Measurements from ENCODE around the gene RPS2. TPM values are rescaled to one million over a fixed set of nuclear protein-coding genes. Genes with fewer than 3 reads are reported as not detected.
"Not testable (repeated sequence)": the region's sequence is repeated elsewhere in the genome, so short reads cannot be mapped to it uniquely, and the experiment has no call there.

RPS2 gene
- 2,538 TPM for polyA plus RNA-seq (2013, experiment 1 of 2; ENCODE audit: insufficient read length)
- 2,371 TPM for polyA plus RNA-seq (2013, experiment 2 of 2; ENCODE audit: insufficient read length)

DNA sequence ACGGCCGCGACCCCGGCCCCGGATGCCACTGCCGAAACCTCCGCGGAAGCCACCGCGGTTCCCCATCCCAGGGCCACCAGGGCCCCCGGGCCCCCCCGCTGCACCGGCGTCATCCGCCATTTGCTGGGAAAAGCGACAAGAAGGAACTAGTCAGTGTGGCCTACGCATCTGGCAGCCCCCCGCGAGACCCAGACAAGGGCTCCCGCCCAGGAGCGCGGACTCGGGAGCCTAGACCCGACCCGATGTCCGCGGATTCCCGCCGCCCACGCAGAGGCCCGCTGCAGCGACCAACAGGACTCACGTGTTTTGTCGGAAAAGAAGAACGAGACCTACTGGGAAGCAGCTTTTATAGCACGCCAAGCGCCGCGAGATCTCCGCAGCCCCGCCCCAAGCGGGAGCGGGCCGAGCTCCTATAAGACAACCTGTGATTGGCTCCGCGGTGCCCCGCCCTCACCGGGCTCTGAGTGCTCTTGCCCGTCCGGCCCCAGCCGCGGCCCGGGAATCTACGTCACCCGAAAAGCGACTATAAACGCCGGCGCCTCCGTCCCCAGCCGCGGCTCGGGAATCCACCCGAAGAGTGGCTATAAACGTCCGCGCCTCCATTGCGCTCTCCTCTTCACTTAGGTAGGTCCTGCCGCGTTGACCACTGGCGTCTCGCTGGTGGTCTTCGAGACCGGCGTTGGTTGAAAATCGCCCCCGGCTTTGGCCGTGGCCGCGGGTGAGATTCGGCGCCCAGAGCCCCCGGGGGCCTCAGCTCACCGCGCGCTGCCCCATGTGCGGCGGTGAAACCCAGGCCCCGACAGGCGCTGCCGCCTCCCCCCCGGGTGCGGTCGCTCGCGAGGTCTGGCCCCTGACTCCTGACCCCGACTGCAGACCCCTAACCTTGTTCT, at the start of gene RPS2:
Gene RPS2, minus strand, starts transcription at position 321 of the 890 bp plus-strand sequence. Its CDS starts 201 bp downstream, at position 120.
- DNase-seq = peak; percentile 98

DNA sequence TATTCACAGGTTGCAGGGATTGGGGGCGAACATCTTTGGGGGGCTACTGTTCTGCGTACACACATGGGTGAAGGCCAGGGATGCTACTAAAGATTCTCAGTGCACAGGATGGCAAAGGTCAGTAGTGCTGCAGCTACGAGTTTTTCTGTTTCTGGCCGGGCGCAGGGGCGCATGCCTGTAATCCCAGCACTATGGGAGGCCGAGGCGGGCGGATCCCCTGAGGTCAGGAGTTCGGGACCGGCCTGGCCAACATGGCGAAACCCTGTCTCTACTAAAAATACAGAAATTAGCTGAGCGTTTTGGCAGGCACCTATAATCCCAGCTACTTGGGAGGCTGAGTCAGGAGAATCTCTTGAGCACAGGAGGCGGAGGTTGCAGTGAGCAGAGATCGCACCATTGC, 48.9 kb upstream of the RPS2 start:
- no peak for DNase-seq

DNA sequence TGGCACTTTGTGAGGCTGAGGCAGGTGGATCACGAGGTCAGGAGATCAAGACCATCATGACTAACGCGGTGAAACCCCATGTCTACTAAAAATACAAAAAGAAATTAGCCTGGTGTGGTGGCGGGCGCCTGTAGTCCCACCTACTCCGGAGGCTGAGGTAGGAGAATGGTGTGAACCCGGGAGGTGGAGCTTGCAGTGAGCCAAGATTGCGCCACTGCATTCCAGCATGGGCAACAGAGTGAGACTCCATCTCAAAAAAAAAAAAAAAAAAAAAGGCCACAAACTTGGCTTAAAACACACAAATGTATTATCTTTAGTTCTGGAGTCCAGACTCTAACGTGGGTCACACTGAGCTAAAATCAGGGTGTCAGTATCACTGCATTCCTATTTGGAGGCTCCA, 47.1 kb upstream of the RPS2 start:
- not testable (repeated sequence) for DNase-seq

DNA sequence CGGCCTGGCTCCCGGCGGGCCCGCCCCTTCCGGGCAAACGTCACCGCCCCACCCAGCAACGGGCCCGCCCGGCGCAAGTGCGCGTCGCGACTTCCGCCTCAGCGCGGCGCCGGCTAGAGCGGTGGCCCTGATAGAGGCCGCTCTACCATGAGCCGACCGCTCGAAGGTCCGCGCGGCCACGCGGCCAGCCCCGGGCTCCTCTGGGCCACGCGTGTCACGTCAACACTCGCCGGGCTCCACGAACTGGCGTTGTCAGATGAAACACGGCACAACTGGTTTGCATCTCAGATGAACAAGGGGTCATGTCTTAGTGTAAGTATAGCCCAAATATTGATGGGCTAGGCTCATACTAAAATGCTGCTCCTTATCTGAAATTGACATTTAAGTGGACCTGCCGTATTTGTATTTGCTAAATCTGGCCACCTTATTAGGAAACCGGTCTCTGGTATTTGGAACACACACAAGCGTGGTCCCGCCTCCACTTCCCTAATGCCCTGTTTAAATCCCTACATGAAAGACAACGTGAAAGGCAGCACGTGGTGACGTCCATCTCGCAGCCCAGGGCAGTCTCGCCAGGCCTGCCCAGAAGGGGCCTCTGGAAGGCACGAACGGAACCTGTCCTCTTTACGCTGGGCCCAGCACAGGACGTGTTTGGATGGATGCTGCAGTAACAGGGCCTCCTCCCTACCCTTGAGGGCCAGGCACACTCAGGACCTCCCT, 45.3 kb upstream of the RPS2 start, which contains the start of gene ZNF598:
Gene ZNF598, minus strand, starts transcription at position 31 of the 720 bp plus-strand sequence.
- DNase-seq = peak; percentile 91

DNA sequence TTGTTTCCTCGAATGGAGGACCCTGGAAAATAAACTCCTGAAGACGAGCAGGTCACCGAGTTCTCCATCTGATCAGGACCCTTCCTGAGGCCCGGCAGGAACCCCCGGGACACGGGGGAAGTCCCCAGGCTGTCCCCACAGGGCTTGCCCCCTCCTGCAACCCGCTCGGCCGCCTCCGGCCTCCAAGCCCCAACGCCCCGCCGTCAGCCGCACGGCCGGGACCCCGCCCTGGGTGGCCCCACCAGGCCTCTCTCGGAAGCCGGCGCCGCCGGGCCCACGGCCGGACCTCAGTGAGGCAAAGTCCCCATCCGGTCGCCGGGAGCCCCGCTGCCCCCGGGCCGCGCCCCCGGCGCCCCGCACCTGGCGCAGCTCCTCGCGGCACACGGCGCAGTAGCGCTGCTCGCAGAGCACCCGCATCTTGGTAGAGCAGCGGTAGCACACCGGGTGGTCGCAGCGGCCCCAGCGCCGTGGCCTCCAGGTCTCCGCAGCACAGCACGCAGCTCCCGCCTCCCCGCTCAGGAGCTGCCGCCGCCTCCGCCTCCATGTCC, 44.6 kb upstream of the RPS2 start:
- DNase-seq = no peak

DNA sequence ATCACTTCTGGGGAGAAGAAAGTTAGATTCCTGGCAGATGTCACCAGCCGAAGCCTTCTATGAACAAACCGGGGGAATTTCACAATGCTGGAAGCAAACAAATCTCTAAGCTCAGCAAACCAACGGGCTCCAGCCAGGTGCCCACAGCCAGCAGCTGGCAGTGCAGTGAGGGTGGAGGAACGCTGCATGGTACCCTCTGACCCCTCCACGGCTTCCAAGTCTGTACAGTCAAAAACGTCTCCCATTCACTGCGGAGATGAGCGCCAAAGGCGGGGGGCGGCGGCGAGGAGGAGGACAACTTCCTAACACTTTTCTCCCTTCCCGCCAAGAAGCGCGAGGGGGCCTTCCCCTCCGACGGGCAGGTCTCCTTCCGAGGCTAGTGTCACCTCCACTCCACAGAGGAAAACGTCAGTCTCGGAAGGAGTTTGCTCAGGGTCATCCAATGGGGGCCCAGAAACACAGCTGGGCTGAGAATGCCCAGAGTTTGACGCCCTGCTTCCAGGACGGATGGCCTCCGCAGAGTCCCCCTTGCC, 44.1 kb upstream of the RPS2 start:
- no peak for DNase-seq

DNA sequence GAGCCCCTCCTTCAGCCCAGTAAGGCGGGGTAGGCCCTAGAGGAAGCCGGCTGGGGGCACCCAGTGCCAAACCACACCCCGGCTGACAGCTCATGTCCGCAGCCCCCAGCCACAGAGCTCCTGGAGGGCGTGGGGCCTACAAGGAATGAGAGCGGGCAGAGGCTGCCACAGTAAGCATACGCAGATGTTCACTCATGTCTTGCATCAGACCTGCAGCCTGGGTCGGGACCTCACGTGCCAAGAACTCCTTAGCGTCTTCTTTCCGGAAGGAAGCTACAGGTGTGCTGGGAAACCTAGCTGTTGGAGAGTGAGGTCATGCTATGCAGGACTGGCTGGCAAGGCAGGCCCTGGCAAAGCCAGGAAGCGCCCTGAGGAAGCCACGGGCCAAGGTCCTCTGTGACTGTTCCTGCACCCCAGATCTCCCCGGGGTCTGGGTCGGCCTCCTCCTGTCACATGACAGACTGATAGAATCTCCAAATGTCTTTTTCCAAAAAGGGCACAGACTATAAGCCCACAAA, 43.4 kb upstream of the RPS2 start:
- peak; percentile 45 for DNase-seq

GRCh38 chr16:2007081-2007836, 42.6 kb upstream of the RPS2 start:
- DNase-seq = no peak

DNA sequence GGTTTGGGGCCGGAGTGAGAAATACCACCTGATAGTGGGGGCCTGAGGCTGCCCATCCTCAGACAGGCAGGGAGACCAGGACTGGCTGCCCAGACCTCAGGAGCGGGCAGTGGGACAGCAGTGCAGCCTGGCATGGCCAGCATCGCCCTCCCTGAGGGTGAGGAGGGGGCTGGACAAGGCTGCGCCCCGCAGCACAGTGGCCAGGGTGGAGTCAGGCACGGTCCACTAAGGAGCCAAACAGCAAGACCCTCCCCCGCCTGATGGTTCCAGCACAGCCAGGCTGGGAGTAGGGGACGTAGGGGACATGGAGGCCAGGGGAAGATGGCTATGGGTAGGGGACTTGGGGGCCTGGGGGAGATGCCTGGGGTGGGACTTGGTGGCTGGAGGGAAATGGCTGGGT, 41.7 kb upstream of the RPS2 start:
- DNase-seq = no peak

- DNase-seq = no peak
Observed at GRCh38 chr16:2005646-2006045, 41.0 kb upstream of the RPS2 start.

GRCh38 chr16:2004795-2005517, 40.3 kb upstream of the RPS2 start:
- no peak for DNase-seq

- peak; percentile 83 for DNase-seq
Observed at GRCh38 chr16:2003827-2004641, 39.4 kb upstream of the RPS2 start.

DNA sequence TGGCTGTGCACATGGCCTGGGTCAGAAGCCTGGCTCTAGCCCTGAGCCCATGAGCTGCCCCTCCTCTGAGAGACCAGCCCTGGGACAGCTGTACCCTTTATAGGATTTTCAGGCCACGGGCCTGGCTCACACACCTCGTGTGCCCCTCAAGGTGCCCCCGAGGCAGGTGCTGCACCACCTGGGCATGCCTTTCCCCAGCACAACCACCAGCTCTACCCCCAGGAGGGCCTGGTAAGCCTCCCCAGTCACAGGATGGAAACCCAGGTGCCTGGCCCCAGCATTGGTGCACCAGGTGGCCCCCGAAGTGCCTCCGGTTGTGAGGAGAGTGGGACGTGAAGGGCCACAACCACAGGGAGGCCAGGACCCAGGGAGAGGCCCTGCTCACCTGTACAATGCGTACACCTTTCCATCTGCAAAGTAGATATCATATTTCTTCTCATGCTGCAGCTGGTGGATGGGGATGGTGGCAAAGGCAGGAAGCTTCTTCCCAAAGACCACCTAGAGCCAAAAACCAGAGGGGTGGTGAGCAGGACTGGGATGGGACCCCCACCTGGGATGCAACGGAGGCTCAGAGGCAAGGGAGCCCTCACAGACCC, 38.7 kb upstream of the RPS2 start:
- DNase-seq = no peak

DNA sequence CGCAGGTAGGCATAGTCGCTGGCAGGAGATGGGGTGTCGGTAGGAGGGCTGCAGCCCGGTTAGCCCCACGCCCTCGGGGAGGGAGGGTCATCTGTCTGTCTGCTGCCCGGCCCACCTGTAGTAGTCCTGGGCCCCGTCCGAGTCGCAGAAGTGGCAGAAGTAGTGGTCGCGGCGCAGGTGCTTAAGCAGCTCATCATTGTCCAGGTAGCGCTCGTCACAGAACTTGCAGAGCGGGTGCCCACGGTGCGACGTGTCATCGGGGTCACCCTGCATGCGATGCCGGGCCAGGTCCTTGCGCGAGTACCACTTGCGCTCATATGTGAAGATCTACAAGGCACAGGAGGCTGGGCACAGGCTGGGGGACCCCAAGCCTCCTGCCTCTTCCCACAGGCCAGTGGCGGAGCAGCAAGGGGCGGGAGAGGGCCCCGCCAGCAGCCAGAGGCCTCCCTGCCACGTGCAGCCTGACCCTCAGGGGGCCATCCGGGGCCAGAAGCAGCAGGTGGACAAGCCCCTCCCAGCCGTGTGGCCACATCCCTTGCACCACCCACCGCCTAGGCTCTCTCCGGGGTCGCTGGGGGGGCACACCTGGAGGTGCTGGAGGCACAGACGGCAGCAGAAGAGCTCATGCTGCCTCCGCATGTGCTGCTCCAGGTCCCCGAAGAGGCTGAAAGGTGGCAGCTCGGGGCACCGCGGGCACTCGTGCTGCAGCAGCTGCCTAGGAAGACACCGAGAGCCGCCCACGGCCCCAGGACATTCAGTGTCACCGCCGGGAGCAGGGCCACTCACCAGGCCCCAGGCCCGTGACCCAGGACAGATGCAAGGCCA, 38.0 kb upstream of the RPS2 start:
- no peak for DNase-seq

DNA sequence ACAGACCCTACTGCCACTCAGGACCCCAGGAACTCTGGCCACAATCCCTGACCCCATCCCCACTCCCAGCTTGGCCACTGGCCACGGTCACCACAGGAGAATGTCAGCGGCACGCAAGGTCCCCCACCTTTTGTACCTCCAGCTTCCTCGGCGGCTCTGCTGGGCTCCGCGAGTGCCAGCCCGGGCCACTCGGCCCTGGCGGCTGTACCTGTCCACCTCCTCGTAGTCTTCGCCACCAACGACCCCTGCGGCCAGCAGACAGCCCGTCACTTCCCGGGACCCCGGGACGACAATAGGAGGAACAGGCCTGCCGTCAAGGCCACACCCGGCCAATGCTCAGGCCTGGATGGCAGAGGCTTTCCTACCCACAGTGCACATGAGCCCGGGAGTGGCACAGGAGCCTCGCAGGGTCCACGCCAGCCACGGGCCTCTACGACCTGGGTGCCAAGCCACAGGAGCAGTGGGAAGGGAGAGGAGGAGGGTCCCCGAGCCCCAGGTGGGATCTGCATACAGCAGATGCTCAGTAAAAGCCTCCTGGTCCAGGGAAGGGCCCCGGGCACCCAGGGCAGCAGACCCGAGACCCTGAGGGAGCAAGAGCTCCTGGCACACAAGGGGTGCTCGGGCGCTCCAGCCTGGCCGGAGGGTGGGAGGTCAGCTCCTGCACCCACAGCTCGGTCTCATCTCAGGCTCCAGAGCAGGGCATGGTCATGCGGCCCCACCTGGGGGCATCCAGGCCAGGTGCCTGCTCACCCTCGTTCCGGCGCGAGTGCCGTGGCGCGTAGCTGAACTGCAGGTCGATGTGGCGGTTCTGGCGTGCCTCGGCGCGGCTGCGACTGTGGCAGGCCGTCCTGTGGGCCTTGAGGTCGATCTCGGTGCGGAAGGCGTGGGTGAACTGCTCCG, 37.1 kb upstream of the RPS2 start:
- no peak for DNase-seq

GRCh38 chr16:2001035-2001434, 36.4 kb upstream of the RPS2 start:
- no peak for DNase-seq

DNA sequence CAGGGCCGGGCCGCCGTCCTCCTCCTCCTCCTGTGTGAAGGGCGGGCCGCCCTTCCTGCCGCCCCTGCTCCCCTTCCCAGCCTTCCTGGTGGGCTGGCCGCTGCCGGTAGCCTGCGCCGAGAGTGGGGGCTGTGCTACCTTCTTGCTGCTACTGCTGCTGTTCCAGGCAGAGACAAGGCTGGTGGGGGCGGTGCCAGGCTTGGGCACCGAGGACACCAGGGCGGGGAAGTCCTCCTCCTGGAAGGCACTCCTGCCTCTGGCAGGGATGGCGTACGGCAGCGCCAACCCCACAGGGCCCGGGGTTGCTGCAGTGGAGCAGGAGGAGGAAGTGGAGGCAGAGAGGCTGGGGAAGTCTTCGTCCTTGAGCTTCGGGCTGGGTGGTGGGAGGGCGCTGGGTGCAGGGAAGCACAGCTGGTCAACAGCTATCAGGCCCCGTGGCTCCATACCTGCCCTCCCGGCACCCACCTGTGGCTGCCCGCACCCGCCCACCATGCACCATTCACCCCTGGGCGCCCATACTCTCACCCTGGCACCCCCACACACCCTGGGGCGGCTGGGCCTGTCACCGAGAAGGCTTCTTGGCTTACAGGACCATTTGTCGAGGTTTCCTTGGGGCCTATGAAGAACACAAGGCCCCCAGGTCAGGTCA, 35.4 kb upstream of the RPS2 start:
- no peak for DNase-seq
